HG03520 (cell line): Measurements from ENCODE around the gene RAD21L1.
"Not testable (repeated sequence)": the region's sequence is repeated elsewhere in the genome, so short reads cannot be mapped to it uniquely, and the experiment has no call there.

Experiments used
- ATAC-seq: cut with Tn5 transposase; IDR thresholded peaks from one replicate; pipeline ENCODE4 v1.9.1; 2021; ENCODE audit warnings: mild to moderate bottlenecking, moderate library complexity; ENCODE audit not compliant: unreplicated experiment

The RAD21L1 gene

DNA sequence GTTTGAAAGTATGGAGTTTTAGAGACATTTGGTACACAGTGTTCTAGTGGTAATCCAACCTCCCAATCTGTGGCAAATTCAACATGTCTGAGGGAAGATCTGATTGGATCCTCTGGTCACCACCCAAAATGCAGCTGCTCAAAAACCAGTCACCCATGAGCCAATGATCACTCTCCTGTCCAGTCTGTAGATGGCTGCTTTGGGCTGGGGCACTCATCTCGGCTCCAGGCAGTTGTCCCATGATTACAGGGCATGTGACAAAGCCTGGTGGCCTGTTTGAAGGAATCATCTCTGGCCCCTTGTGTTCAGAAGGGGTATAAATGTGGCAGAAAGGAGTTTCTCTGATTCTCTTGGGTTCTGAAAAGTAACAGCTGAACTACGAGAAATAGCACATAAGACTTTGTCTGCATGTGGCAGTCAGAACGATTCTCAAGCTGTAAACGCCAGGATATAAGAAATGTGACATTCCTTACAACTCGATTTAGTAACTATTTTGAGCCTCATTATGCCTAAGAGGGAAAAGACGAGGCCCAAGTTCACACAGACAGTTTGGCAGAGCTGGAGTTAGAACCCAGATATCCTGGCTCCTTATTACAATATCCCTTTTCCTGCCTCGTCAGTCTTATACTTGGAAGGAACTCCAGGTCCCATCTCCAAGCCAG lies 26.5 kb upstream of the RAD21L1 start:
- no peak for ATAC-seq

DNA sequence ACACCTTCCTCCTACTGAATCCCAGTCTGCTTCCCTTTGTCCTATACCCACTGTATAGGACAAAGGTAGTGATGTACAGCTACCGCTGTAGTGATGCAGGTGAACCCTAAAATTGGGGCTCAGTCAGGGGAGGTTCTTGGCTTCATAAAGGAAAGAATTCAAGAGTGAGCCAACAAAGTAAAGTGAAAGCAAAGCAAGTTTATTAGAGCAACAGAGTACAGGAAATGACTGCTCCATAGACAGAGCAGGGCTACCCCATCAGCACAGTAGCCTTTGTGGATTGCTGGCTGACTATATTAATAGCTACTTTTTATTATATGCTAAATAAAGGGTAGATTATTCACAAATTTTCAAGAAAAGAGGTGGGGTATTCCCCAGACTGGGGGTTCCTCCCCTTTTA lies 25.9 kb upstream of the RAD21L1 start:
- no peak for ATAC-seq

DNA sequence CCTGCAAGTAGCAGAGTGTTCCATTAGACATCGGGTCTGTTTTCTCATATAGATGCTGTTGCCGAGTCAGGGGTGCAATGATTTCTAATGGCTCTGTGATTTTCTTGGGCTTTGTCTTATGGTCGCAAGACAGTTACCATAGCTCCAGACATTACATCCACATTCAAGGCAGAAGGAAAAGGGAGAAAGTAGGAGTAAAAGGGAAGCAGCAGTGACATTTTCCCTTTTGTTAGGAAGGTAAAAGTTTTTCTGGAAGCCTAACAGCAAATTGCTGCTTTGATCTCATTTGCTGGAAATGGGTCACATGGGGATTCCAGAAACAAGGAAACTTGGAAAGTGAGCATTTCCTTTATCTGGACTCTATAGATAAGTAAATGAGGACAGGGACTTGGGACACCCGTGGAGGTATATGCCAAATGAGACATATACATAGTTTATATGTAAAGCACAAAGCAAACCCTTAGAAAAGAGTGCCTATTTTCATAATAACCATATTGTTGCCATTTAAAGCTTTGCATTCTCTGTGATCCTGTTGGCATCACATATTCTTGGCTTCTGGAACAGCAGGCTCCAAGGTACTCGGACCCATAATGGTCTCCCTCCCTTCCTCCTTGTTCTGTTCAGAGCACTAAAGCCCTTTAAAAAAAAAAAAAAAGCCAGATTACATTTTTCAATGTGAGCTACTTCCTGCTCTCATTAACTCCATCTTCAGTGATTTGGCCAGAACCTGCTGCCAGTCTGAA lies 22.9 kb upstream of the RAD21L1 start, which contains the start of gene C20orf202:
Gene C20orf202, plus strand, starts transcription at position 693 of the 743 bp plus-strand sequence. CDS start 132 bp downstream, outside the sequence.
- no peak for ATAC-seq

DNA sequence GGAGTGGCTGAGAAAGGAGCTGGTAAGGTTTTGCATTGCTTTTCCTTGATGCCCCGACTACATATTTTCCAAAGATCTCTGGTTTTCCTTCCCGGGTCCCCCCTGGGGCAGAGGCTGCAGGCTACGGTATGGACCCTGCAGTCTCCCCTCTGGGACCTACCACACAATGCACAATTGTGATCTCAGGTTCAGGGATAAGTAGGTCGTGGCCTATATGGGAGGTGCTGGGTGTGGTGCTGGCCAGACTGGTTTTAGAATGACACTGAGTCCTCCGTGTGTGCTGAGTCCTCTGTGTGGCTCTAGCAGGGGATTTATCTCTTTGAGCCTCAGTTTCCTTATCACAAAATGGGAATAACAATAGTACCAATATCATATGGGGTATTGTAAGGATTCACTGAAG lies 22.2 kb upstream of the RAD21L1 start:
- ATAC-seq = no peak

DNA sequence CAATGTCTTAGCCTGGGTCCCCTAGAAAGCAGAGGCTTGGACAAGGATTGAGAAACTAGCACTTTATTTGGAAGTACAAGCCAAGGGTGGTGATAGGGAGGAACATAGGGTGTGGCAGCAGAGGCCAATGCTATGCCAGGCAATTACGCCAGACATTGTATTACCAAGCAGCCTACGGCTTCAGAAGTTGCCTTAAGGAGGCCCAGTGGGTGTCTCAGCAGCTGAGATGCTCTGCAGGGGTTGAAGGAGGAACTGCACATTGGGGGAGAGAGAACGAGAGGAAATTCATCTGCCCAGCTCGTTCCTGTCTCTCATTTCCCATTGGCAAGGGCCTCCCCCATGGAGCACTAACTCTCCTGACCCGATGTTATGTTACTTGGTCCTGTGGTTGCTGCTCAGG lies 21.7 kb upstream of the RAD21L1 start:
- ATAC-seq = no peak

DNA sequence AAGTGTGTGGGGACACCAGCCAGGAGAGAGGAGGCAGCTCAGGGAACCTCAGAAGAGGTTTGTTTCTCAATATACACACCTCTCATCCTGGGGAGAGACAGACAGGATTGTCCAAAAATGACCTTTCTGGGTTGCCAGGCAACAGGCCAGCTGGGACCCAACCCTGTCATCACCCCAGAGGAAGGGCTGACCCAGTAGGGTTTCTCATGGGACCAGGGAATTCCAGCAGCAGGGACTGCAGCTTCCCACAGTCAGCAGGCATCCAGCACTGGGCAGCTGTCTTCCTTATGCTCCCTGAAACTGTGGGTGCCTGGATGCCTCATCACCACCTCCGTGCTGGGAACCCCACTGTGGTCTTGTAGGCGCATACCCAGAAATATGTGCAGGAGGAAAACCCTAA lies 21.3 kb upstream of the RAD21L1 start:
- ATAC-seq = no peak

DNA sequence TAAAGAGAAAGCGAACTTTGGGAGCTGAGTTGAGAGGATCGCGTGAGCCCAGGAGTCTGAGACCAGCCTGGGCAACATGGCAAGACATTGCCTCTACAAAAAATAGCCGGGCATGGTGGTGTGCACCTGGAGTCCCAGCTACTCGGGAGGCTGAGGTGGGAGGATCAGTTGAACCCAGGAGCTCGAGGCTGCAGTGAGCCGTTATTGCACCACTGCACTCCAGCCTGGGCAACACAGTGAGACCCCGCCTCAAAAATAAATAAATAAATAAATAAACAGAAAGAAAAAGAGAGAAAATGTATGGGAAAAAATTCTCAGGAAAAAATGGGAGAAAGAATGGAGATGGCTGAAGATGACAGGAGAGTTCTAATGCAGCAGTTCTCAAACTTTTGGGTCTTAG lies 20.0 kb upstream of the RAD21L1 start:
- no peak for ATAC-seq

DNA sequence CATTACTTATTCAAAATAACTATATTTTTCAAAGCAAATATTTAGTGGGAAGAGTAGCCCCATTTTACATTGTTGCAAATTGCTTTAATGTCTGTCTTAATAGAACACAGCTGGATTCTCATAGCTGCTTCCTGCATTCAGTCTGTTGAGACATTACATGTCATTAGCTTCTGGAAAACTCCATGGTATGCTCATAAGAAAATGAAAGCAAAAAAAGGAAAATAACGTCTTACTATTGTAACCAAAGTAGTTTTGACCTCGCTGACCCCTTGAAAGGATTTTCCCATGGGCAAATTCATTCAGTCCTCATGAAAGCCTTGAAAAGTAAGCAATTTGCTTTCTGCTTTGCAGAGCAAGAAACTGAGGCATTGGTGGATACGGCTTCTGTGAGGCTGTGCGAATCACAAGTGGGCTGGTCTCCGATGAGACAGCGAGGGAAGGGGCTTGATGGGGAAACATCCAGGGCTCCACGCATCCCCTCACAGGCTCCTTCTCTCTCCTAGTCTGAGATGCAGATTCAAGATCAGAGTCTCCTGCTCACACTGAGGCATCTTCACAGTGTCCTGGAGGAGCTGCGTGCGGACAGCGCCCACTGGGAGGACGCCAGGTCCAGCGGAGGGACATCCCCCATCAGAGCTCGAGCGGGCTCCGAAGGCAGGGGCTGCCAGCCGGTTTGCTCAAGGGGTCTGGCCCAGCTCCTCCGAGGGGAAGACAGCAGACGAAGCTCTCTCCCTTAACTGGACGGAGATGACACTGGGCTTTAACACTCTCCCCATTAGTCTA lies 19.3 kb upstream of the RAD21L1 start:
- no peak for ATAC-seq

DNA sequence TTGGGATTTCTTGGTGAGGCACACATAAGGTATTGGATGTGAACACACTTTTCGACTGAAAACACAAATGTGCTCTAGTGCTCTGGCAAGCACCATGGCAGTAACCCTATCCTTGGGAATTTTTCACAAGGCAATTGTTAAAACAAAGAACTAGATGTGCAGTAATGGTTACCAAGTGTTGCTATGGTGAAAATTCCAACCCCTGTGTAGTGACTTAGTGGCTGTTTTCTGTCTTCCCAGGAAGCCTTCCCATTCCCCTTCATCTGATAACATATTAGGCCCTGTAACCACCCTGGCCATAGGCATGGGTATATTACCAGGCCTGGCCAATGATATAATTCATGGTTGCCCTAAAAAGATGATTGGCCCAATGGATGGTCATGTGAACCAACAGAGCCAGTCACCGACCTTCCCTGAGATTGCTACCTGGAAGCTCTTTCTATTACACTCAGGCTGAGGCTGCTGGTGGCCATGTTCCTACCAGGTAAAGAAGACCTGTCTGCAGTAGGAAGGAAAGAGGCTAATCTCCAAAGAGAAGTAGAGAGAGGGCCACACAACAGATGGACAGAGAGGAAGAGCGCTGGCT lies 18.5 kb upstream of the RAD21L1 start:
- no peak for ATAC-seq

DNA sequence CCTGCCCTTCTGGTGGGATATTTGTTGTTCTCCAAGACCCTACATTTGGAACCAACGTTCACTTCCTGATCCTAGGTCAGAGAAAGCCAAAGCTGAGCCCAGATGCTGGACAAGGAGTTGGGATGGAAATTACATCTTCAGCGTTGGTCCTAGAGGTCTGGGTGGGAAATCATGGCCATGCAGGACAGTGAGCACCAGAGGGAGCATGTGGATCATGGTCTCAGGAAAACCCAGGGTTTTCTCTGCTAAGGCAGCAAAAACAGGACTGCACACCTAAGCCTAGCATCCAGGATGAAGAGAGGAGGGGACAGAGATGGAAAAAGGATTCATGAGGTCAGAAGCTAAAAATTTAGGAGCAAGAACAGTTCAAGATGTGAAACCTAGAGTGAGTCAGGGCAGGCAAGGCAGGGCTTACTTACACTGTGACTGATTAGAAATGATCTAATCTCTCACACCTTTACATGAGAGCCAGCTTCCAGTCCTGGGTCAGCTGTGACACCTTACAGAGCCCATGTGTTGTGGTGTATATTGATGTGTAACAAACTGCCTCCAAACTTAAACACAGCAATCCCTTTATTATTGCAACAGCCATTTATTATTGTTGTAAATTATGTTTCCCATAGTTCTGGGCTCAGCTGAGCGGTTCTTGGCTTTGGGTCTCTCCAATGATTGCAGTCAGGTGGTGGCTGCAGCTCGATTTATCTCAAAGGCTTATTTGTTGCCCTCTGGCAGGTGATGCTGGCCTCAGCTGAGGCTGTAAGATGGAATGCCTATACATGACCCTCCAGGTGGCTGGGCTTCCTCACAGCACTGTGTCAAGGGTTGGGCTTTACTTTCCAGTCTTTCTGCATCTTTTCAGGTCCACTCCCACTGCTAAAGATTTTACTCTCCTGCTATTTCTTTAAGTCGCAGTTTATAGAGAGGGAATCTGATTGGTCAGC lies 16.1 kb upstream of the RAD21L1 start:
- no peak for ATAC-seq

DNA sequence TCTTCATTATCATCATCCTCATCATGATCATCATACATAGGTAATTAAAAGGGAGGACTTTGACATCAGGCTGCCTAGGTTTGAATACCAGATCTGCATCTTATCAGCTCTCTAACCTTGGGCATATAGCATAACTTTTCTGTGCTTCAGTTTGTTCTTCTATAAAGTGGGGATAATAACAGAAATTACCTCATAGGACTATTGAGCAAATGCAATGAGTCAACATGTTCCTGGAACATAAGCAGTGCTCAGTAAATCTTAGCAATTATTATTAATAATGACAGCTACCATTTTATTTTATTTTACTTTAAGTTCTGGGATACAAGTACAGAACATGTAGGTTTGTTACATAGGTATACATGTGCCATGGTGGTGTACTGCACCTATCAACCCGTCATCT lies 15.3 kb upstream of the RAD21L1 start:
- ATAC-seq = no peak

DNA sequence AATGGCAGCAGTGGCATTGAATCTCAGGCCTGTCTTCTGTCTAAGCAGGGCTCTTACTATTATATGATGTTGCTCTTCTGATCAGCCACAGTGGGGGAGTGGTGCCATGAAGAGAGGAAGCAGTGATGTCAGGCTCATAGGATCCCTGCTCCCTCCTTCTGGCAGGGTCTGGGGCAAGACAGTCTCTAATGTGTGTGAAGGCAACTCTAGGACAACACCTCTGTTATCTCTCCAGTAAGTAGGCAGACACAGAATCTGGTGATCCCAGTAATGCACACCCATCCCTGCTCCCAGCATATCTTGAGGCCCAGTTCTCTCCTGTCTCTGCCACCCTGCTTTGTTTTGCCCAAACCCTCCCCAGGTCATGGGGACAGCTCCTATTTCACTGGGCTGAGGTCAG lies 13.8 kb upstream of the RAD21L1 start:
- ATAC-seq = no peak

DNA sequence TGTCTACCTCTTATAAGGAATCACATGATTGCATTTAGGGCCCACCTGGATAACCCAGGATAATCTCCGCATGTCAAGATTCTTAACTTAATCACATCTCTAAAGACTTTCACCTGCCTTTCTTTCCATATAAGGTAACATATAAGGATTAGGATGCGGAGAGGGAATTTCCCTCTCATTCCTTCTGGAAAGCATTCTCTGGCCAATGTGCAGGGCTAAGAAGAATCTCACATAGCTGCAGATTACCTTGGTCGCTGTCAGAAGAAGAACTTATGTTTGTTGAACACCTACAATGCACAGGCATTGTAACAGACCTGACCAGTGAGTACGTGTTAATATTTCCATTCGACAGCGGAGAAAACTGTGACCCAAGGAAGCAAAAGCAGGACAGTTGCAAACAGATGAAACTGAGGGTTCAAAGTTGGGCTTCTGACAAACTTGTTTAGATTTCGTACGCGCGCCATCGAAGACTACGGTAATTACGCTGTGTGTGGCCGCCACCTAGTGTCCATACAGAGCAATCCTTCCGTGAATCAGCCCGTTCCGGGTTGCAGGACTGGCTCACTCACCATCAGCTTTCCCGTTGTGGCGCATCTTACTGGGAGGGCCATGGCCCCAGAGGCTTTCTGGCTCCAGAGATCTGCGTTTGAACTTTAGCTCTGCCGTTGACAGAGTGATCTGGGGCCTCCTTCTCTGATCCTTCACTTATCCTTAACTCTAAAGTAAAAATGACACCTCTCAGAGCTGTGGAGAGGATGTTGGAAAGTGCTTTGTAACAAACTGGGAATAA lies 13.0 kb upstream of the RAD21L1 start:
- ATAC-seq = no peak

DNA sequence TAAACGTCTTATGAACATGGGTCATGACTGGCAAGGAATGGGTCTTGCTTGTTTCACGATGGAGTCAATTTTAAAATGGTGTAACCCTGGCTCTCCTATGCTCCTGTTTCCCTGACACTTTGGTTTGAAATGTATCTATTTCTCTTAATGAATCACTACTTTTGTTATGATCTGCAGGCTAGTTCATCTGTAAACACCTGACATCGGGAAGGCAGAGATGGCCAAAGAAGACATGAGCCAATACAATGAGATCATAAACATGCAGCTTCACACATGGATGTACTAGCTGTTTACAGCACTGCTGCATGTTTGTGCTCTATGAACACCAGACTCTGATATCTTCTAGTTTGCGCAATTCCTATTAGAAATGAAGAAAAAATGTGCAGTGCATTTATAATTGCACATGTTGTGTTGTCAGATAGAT lies 11.0 kb upstream of the RAD21L1 start:
- no peak for ATAC-seq

DNA sequence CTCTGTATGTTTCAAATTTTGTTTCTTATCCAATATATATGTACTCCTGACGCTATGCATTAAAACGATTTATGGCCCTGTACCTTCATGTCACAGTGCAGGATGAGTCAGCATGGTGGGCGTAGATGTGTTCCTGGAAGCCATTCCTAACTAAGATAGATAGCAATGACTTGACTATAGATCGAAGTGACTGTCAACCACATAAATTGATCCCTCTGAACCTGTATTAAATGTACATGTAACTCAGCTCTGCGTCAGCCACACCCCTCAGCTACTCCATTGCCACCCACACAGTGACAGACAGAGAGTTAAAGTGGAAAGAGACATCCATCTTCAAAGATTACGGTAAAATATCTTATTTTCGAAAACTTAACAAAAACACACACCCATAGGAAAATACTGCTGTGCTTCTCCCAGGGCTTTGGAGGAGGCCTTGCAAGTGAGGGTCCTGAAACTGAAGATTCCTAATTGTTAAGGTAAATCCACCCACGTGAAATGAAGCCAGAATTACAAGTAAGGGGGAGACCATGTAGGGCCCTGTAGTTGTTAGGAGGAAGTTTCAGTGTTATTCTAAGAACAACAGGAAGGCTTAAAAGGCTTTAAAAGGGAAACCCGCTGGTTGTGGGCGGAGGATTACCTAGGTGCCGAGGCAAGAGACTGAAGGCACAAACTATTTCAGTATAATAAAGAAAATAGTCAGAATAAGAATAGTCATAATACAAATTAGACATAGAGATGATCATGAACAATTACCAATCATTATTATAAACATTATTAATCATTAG lies 10.3 kb upstream of the RAD21L1 start:
- ATAC-seq = no peak

DNA sequence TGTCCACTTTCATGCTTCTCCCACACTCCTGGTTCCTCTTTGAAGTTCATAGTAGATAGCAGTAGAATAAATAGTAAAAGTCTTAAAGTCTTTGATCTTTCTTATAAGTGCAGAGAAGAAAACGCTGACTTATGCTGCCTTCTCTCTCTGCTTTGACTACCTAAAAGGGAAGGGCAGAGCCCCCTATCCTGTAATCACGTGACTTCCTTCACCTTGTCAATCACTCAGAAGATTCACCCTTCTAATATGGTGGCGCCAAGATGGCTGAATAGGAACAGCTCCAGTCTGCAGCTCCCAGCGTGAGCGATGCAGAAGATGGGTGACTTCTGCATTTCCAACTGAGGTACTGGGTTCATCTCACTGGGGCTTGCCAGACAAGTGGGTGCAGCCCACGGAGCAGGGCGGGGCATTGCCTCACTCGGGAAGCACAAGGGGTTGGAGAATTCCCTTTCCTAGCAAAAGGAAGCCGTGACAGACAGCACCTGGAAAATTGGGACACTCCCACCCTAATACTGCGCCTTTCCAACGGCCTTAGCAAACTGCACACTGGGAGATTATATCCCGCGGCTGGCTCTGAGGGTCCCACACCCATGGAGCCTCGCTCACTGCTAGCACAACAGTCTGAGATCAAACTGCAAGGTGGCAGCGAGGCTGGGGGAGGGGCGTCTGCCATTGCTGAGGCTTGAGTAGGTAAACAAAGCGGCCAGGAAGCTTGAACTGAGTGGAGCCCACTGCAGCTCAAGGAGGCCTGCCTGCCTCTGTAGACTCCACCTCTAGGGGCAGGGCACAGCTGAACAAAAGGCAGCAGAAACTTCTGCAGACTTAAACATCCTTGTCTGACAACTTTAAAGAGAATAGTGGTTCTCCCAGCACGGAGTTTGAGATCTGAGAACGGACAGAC lies 9.1 kb upstream of the RAD21L1 start:
- ATAC-seq = not testable (repeated sequence)

DNA sequence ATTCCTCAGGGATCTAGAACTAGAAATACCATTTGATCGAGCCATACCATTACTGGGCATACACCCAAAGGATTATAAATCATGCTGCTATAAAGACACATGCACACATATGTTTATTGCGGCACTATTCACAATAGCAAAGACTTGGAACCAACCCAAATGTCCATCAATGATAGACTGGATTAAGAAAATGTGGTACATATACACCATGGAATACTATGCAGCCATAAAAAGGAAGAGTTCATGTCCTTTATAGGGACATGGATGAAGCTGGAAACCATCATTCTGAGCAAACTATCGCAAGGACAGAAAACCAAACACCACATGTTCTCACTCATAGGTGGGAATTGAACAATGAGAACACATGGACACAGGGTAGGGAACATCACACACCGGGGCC lies 3.1 kb upstream of the RAD21L1 start:
- not testable (repeated sequence) for ATAC-seq
